Mesodermal cell (in vitro differentiated cells): ENCODE measurements around the gene LHX4.

ENCODE experiments used
- H3K27ac ChIP-seq: 2 replicates; pipeline ENCODE4 v1.7.0; 2013; ENCODE audit warnings: mild to moderate bottlenecking, low read depth, low read length, moderate library complexity; ENCODE audit not compliant: severe bottlenecking
- H3K36me3 ChIP-seq: 2 replicates; pipeline ENCODE4 v1.7.1; 2013; ENCODE audit warnings: mild to moderate bottlenecking, low read length, moderate library complexity; ENCODE audit not compliant: control insufficient read depth, insufficient read depth
- H3K4me1 ChIP-seq: one replicate; pipeline ENCODE4 v1.7.1; 2013; ENCODE audit warnings: mild to moderate bottlenecking, low read length; ENCODE audit not compliant: insufficient read depth, control insufficient read depth, poor library complexity, severe bottlenecking
- H3K4me3 ChIP-seq: 2 replicates; pipeline ENCODE4 v1.7.0; 2013; ENCODE audit warnings: low read length, control low read depth, mild to moderate bottlenecking; ENCODE audit not compliant: insufficient read depth, poor library complexity, severe bottlenecking; ENCODE audit errors: extremely low read depth
- H3K9me3 ChIP-seq: 2 replicates; pipeline ENCODE4 v1.7.1; 2013; ENCODE audit warnings: mild to moderate bottlenecking, low read length, moderate library complexity; ENCODE audit not compliant: control insufficient read depth
- WGBS, 2 experiments: methylation state at CpG; one replicate each; pipeline ENCODE4 v1.1.5; 2013; ENCODE audit warnings: missing lambda C conversion rate in 2 of 2; ENCODE audit not compliant: insufficient coverage in 2 of 2; 5-methylcytosine and 5-hydroxymethylcytosine counted together

The LHX4 gene

DNA sequence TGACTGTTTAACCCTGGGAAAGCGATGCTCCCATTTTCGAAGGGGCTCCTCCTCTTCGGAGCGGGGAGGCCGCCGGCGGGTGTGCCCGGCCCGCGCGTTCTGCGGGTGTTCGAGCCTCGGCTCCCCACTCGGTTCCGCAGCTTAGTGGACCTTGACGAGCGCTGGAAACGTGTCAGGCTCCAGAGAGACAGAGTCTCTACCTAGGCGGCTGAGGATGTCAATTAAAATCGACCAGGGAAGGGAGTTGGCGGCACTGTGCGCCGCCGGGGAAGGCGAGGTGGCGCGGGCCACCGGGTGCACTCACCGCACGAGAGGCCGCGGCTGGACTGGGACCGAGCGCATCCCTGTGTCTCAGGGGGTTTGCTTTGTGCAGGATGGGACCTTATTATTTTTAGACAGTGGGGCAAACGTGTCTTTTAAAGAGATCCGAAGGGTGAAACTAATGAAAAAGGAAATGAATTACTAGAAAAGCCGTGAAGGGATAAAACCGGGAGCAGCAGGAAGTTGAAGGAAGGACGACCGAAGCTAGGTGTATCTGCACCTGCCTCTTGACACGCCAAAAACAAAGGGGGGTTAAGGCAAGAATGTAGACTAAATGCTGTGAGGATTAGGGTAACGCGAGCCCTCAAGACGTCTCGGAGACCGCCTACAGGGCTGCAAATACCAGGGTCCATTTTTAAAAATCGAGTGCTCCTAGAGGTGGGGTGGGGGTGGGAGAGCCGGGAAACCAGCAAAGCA lies 5.6 kb downstream of the LHX4 start:
- H3K27ac ChIP-seq = no peak overlapping the region
- no peaks in the 10 kb centered on the region for H3K36me3 ChIP-seq
- WGBS, 2 experiments = 1 to 3% methylated on average over 46 to 48 of the region's 49 CpGs
- H3K4me1 ChIP-seq = peaks cover 30% of the 10 kb centered on the region
- no peak overlapping the region for H3K4me3 ChIP-seq
- H3K9me3 ChIP-seq = no peaks in the 10 kb centered on the region

DNA sequence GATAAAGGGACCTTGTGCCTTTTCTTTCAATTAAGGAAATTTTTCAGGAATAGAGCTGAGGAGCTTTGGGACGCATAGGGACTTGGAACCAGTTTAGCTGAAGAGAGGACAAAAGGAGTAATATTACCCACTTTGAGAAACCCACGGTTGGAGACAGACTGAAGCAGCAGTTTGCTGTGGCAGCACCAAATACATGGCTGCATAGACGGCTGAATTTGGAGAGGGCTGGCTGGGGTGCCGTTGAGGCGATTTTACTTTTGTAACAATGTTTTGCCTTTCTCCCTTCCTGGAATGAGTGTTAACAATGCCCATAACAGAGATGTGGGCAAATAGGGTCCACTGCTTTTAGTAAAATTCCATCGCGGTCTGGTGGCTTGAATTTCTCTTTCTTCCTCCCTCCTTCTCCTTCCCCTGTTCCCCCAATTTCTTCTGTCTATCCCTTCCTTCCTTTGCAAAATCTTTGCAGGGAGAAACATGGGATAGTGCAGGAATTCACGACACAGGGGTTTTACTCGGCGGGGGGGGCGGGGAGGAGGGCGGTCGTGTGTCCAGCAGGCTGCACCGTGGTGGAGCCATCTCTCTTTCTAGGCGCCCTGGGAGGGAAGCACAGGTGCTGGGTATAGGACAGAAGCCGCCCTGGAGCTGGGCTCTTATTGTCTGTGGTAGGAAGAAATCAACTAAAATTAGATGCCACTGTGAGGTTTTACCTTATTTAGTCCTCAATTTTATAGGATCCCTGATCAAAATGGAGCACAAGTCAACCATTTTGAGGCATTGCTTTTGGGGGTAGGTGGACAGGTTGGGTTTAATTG lies 6.8 kb downstream of the LHX4 start:
- 0 to 6% methylated on average over 7 to 9 of the region's 16 CpGs for WGBS, 2 experiments
- H3K4me1 ChIP-seq = peaks cover 19% of the 10 kb centered on the region
- H3K36me3 ChIP-seq = no peaks in the 10 kb centered on the region
- no peak overlapping the region for H3K27ac ChIP-seq
- H3K9me3 ChIP-seq = no peaks in the 10 kb centered on the region
- H3K4me3 ChIP-seq = no peak overlapping the region

DNA sequence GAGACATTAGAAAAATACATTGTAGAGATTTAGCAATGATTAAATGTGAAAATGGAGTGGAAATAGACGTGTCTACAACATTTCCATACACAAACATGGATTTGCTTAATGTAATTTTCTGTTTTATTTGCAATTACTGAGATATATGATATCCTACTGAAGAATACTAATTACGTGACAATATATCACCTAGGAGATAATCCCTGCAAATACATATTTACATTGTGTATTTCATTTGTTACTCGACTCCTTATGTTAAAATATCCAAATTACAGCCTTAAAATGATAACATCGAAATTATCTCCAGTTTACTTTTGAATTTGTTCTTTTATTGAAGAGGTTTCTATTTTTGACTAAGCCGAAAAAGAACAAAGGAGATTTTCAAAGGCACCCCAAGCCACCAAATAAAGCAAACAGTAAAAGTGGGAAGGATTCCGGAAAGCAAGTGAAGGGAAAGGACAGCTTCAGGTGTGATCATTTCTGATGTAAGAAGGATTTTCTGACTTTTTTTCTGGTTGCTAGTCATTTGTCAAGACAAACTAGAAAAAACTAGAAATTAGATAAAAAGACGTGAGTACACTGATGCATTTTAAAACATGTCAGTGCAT lies 7.9 kb downstream of the LHX4 start:
- Histone ChIP-seq H3K9me3 (no peaks in the 10 kb centered on the region), H3K27ac (no peak overlapping the region), H3K36me3 (no peaks in the 10 kb centered on the region), H3K4me1 (peaks cover 19% of the 10 kb centered on the region), H3K4me3 (no peak overlapping the region)
- WGBS, 2 experiments = 33 to 43% methylated on average over 1 of the region's 7 CpGs

DNA sequence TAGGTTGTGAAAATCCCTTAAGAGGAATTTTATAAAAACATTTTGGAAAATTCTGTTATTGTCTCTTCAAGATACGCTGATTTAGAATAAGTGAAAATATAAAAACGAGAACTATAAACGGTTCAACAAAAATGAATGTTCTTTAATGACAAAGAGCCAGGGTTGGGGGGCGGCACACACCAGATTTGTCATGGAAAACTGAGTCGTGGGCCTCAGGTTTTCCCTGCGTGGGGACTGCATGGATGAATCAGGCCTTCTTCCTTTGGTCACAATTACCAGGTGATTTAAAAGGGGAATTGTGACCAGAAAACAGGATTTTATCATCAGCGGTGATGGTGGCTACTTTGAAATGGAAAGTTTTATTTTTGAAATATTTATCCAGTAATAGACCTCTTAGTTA lies 8.6 kb downstream of the LHX4 start:
- WGBS, 2 experiments = 24% methylated on average over 4 to 5 of the region's 7 CpGs
- H3K9me3 ChIP-seq = no peaks in the 10 kb centered on the region
- peaks cover 16% of the 10 kb centered on the region for H3K4me1 ChIP-seq

DNA sequence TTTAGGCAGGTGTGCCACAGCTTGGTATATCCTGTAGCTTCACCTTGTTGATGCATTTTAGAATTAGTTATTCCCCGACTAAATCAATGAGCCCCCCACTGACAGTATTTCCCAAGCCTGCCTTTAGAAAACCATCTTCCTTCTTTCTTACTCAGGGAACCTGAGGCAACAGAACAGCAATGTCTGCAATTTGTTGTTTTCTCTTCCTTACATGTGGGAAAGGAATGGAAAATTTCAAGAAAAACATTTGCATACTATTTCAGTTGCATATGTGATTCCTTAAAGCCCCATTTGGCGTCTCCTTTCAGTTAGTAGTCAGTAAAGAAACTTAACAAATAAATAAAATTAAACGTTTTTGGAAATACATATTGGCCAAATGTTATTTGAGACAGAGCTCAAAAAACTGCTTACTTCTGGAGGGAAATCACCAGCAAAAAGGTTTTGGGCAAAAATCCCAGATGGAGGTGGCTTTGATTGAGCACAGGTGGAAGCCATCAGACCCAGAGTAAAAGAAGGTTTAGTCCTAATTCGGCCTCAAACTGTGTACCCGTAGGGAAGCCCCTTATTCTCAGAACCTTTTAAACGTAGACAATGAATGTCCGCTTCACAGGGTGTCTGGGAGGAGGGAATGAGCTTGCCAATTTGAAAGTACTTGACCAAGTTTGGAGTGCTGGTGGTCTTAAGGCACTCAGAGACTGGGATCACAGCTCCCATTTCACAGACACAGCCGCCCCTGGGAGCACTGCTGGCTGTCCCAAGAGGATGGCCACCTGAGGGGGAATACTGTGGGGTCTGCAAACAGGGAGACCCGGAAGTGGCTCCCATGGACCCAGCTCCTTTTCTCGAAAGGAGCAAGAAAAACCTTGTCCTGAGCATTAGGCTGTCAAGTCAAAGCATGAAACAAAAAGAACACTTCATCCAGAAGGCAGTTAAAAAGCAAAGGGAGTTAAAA lies 9.4 kb downstream of the LHX4 start:
- no peaks in the 10 kb centered on the region for H3K9me3 ChIP-seq
- no peaks in the 10 kb centered on the region for H3K36me3 ChIP-seq
- H3K4me1 ChIP-seq = peaks cover 11% of the 10 kb centered on the region
- H3K27ac ChIP-seq = no peak overlapping the region
- H3K4me3 ChIP-seq = no peak overlapping the region
- WGBS, 2 experiments = 14% methylated on average over 4 to 5 of the region's 10 CpGs

More for the DNA sequence above, 8.6 kb downstream of the LHX4 start:
- H3K4me3 ChIP-seq = no peak overlapping the region
- no peaks in the 10 kb centered on the region for H3K36me3 ChIP-seq
- no peak overlapping the region for H3K27ac ChIP-seq

DNA sequence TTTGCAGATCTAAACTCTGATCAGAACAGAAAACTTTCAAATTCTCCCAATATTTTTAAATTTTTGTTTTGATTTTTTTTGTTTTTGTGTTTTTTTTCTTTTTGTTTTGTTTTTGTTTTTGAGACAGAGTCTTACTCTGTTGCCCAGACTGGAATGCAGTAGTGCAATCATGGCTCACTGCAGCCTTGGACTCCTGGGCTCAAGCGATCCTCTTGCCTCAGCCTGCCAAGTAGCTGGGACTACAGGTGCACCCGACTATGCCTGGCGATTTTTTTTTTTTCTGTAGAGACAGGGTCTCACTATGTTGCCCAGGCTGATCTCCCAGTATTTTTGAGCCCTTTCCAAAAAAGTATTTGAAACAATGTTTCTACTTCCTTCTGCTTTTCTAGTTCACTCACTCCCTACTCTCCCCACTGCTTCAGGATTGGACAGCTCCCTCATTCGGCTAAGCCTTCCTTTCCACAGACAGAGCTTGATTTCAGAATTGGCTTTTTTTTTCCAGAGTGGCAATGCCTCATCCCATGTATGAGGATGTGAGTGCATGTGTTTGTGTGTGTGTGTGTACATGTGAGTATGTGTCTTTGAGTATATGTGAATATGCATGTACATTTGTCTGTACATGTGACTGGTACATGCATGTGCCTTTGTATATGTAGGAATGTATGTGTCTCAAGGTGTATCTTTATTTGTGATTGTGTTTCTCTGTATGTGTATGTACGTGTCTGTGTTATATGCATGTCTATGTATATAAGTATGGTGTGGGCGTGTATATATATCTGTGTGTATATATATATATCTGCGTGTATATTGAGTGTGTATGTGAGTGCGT lies 11.9 kb downstream of the LHX4 start:
- 77 to 83% methylated on average over 7 to 8 of the region's 8 CpGs for WGBS, 2 experiments
- Histone ChIP-seq H3K27ac (no peak overlapping the region), H3K9me3 (no peaks in the 10 kb centered on the region), H3K4me1 (no peaks in the 10 kb centered on the region), H3K4me3 (no peak overlapping the region), H3K36me3 (no peaks in the 10 kb centered on the region)

DNA sequence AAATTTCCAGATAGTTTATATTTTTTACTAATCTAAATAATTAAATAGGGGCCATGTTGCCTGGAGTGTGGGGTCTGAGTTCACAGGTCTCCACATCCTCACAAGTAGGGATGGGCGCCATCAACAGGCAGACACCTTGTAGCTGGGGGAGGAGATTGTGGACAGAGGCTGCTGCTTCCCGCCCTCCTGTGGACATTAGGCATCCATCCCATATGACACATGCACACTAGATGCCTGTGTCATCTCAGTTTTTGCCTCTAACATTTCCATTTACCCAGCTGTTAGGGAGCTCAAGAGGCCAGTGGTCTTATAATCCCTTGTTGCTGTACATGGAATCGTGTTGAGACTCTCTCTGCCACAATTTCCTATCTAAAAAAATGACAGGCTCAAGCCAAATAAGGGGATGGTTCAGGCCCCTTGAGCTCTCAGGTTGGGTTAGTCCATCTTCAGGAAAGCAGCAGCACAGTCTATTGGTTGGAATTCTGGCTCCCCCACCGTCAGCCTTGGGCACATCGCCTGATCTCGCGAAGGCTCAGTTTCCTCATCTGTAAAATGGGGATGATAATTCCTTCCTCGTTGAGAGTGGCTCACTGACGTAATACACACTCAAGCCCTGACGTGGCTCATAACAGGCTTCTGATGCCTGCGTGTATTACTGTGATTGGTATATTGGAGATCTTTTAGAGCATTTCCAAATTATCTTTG lies 13.6 kb downstream of the LHX4 start:
- Histone ChIP-seq H3K4me1 (no peaks in the 10 kb centered on the region), H3K36me3 (no peaks in the 10 kb centered on the region), H3K4me3 (no peak overlapping the region), H3K27ac (no peak overlapping the region), H3K9me3 (no peaks in the 10 kb centered on the region)
- 88 to 97% methylated on average over 3 to 6 of the region's 11 CpGs for WGBS, 2 experiments

DNA sequence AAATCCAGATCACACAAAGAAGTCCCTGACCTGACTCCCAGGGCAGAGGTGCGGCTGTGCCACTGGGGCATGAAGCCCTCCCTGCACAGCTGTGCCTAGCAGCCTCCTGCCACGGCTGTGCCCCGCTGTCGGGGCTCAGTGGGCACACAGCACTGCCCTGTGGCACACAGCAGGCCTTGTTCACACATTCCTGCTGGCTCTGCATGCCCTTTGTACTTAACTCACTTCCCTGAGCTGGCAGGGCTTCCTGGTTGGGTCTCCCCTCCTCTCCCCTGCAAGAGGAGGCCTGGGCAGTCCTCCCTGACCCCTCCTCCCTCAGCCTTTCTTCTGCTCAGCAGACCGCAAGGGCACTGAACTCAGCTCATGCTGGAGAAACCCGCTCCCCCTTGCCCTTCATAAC lies 14.8 kb downstream of the LHX4 start:
- no peaks in the 10 kb centered on the region for H3K36me3 ChIP-seq
- H3K9me3 ChIP-seq = no peaks in the 10 kb centered on the region
- no peak overlapping the region for H3K27ac ChIP-seq
- H3K4me1 ChIP-seq = peaks cover 2% of the 10 kb centered on the region
- 71 to 76% methylated on average over 6 of the region's 6 CpGs for WGBS, 2 experiments
- H3K4me3 ChIP-seq = no peak overlapping the region

DNA sequence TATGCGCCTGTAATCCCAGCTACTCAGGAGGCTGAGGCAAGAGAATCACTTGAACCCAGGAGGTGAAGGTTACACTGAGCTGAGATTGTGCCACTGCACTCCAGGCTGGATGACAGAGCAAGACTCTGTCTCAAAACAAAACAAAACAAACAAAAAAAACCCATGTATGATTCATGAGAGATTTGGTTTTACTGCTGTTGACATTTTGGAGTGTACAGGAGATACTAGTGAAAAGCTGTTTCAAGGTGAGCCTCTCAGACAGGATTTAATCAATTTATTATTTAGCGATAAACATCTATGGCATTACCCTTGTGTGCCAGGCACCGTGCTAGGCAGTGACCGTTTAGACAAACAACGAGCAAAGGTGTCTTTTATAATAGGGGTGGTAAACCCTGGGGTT lies 16.5 kb downstream of the LHX4 start:
- Histone ChIP-seq H3K27ac (no peak overlapping the region), H3K4me3 (no peak overlapping the region), H3K4me1 (peaks cover 11% of the 10 kb centered on the region), H3K36me3 (no peaks in the 10 kb centered on the region), H3K9me3 (no peaks in the 10 kb centered on the region)
- 96 to 100% methylated on average over 4 of the region's 5 CpGs for WGBS, 2 experiments
